ENCODE measurements around the gene VIT. TPM values are rescaled to one million over a fixed set of nuclear protein-coding genes. Genes with fewer than 3 reads are reported as not detected.
A peak's percentile ranks its signal among the peaks of the same experiment; 100 is the strongest.

Gene VIT
- total and polyA plus RNA-seq, 3 experiments from 2014 or later = 0.08 TPM; not detected in 2

GRCh38 chr2:36798724-36799123 is 102.2 kb downstream of the VIT start:
- Mint-ChIP-seq H3K4me3 (peak overlapping the region in 6 of 7 donors; percentile 4 to 82 (median 29)), H3K4me1 (peaks cover 34 to 45% (median 40%) of the 10 kb centered on the region in 3 donors), H3K36me3 (no peaks in the 10 kb centered on the region), H3K27me3 (peaks cover 1 to 29% of the 10 kb centered on the region in 2 donors), H3K9me3 (no peaks in the 10 kb centered on the region), H3K27ac (peak overlapping the region in 7 of 8 donors; percentile 29 to 89 (median 60))
- Histone ChIP-seq H3K27ac (ENCODE audit: low read depth, low read length) (no peak overlapping the region), H3K4me3 (ENCODE audit: low read length) (no peak overlapping the region), H3K36me3 (ENCODE audit: insufficient read depth, low read length) (no peaks in the 10 kb centered on the region), H3K4me1 (ENCODE audit: insufficient read depth, low read length) (peaks cover 4% of the 10 kb centered on the region), H3K9me3 (ENCODE audit: low read length) (no peaks in the 10 kb centered on the region), H3K27me3 (ENCODE audit: insufficient read depth, low read length, poor library complexity, severe bottlenecking) (no peaks in the 10 kb centered on the region)
- peak in 1 of 5 donors; percentile 24 for DNase-seq
- ChIA-PET CTCF (no interaction called here), POLR2A (no interaction called here)

- POLR2A ChIA-PET = no interaction called here
- Histone ChIP-seq H3K27me3 (ENCODE audit: insufficient read depth, low read length, poor library complexity, severe bottlenecking) (no peaks in the 10 kb centered on the region), H3K4me1 (ENCODE audit: insufficient read depth, low read length) (peaks cover 4% of the 10 kb centered on the region), H3K9me3 (ENCODE audit: low read length) (no peaks in the 10 kb centered on the region), H3K36me3 (ENCODE audit: insufficient read depth, low read length) (no peaks in the 10 kb centered on the region), H3K27ac (ENCODE audit: low read depth, low read length) (no peak overlapping the region), H3K4me3 (ENCODE audit: low read length) (no peak overlapping the region)
- H3K36me3 Mint-ChIP-seq = no peaks in the 10 kb centered on the region
- peaks cover 34 to 45% (median 40%) of the 10 kb centered on the region in 3 donors for H3K4me1 Mint-ChIP-seq
- DNase-seq = peak in 4 of 5 donors; percentile 30 to 75 (median 60)
- H3K9me3 Mint-ChIP-seq = no peaks in the 10 kb centered on the region
- peak overlapping the region in 7 of 8 donors; percentile 45 to 93 (median 77) for H3K27ac Mint-ChIP-seq
- CTCF ChIA-PET = interaction anchor here (1.0 kb wide), 1 partner anchor 15 kb away, joined by 5 read pairs; no protein-coding TSS in a partner anchor
- peak overlapping the region in 6 of 7 donors; percentile 41 to 81 (median 61) for H3K4me3 Mint-ChIP-seq
- peaks cover 3 to 29% of the 10 kb centered on the region in 2 donors for H3K27me3 Mint-ChIP-seq
Measured at GRCh38 chr2:36800381-36800780, 103.9 kb downstream of the VIT start.

- DNase-seq = no peak
- Mint-ChIP-seq H3K27ac (peak overlapping the region; percentile 38 to 93 (median 67)), H3K27me3 (peaks cover 3 to 29% of the 10 kb centered on the region in 2 donors), H3K9me3 (no peaks in the 10 kb centered on the region), H3K36me3 (no peaks in the 10 kb centered on the region), H3K4me1 (peaks cover 37 to 45% (median 40%) of the 10 kb centered on the region in 3 donors), H3K4me3 (peak overlapping the region in 5 of 7 donors; percentile 41 to 81 (median 59))
- Histone ChIP-seq H3K4me3 (ENCODE audit: low read length) (no peak overlapping the region), H3K4me1 (ENCODE audit: insufficient read depth, low read length) (peaks cover 4% of the 10 kb centered on the region), H3K9me3 (ENCODE audit: low read length) (no peaks in the 10 kb centered on the region), H3K36me3 (ENCODE audit: insufficient read depth, low read length) (no peaks in the 10 kb centered on the region), H3K27ac (ENCODE audit: low read depth, low read length) (no peak overlapping the region), H3K27me3 (ENCODE audit: insufficient read depth, low read length, poor library complexity, severe bottlenecking) (no peaks in the 10 kb centered on the region)
- CTCF ChIA-PET = no interaction called here
- POLR2A ChIA-PET = no interaction called here
Measured at GRCh38 chr2:36801088-36801487, 104.6 kb downstream of the VIT start.

DNA sequence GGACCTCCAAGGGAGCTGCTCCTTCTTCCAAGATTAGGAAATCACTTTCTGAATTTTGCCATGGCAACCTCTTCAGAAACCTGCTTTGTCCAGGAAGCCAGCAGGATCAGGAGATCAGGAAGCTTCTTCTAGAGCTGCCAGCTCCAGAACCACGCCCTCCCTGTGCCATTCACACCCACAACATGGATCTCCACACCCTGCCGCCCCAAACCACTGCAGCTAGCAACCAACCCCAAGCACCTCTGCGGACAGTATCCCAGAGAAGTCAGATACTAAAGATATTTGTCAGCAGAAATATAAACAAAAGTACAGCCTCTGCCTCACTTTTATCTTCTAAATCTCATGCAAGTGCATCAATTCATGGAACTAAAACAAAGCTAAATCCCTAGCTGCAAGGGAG is 106.4 kb downstream of the VIT start:
- ChIA-PET POLR2A (no interaction called here), CTCF (no interaction called here)
- H3K9me3 ChIP-seq (ENCODE audit: low read length) = no peaks in the 10 kb centered on the region
- H3K4me1 ChIP-seq (ENCODE audit: insufficient read depth, low read length) = peaks cover 4% of the 10 kb centered on the region
- Mint-ChIP-seq H3K9me3 (no peaks in the 10 kb centered on the region), H3K4me1 (peaks cover 26 to 35% (median 30%) of the 10 kb centered on the region in 3 donors), H3K27ac (peak overlapping the region in 1 of 8 donors; percentile 47), H3K27me3 (peaks cover 6 to 16% of the 10 kb centered on the region in 2 donors), H3K4me3 (no peak overlapping the region), H3K36me3 (no peaks in the 10 kb centered on the region)
- no peak overlapping the region for H3K27ac ChIP-seq (ENCODE audit: low read depth, low read length)
- no peaks in the 10 kb centered on the region for H3K36me3 ChIP-seq (ENCODE audit: insufficient read depth, low read length)
- DNase-seq = no peak
- no peak overlapping the region for H3K4me3 ChIP-seq (ENCODE audit: low read length)
- H3K27me3 ChIP-seq (ENCODE audit: insufficient read depth, low read length, poor library complexity, severe bottlenecking) = no peaks in the 10 kb centered on the region

- no peak for DNase-seq
- POLR2A ChIA-PET = no interaction called here
- Histone ChIP-seq H3K9me3 (ENCODE audit: low read length) (no peaks in the 10 kb centered on the region), H3K4me1 (ENCODE audit: insufficient read depth, low read length) (no peaks in the 10 kb centered on the region), H3K4me3 (ENCODE audit: low read length) (no peak overlapping the region), H3K36me3 (ENCODE audit: insufficient read depth, low read length) (no peaks in the 10 kb centered on the region), H3K27ac (ENCODE audit: low read depth, low read length) (no peak overlapping the region), H3K27me3 (ENCODE audit: insufficient read depth, low read length, poor library complexity, severe bottlenecking) (no peaks in the 10 kb centered on the region)
- no peak overlapping the region for H3K4me3 Mint-ChIP-seq
- peaks cover 11 to 14% (median 13%) of the 10 kb centered on the region in 3 donors for H3K4me1 Mint-ChIP-seq
- CTCF ChIA-PET = interaction anchor here (1.4 kb wide), 1 partner anchor 21 kb away, joined by 4 read pairs; no protein-coding TSS in a partner anchor
- H3K27ac Mint-ChIP-seq = peak overlapping the region in 2 of 8 donors; percentile 3 to 24
- no peaks in the 10 kb centered on the region for H3K36me3 Mint-ChIP-seq
- no peaks in the 10 kb centered on the region for H3K9me3 Mint-ChIP-seq
- H3K27me3 Mint-ChIP-seq = peaks cover 2 to 6% of the 10 kb centered on the region in 2 donors
Measured at GRCh38 chr2:36805635-36806224, 109.2 kb downstream of the VIT start.

DNA sequence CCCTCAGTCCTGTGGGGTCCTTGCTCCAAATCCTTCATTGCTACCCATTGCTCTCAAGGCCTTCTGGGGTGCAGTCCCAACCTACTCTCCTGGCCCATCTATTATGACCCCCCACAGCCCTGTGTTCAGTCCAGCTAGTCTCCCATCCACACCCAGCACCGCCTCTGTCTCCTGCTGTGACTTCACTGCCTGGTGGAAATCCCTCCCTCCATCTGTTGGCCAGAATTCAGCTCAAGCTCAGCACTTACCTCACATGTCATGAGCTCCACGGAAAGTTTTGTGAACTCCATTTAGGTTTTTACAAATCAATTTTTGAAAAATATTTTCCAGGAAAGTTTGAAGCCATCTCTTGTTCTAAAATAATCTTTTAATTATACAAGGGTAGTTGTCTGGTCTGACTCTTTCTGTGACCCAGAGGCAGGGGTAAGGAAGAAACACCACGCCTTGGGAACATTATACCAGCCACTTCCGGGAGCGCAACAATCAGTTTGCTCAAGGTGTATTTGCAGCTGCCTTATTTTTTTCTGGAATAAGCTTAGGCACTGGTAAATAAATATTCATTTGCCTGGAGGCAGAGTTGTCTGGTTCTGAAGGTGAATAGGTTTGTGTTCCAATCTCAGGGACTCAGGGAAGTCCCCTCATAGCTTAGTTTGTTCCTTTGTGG is 110.8 kb downstream of the VIT start:
- H3K4me1 Mint-ChIP-seq = peaks cover 0 to 5% (median 4%) of the 10 kb centered on the region in 3 donors
- H3K27ac Mint-ChIP-seq = peak overlapping the region in 2 of 8 donors; percentile 61 to 94
- DNase-seq = no peak
- no peak overlapping the region for H3K4me3 ChIP-seq (ENCODE audit: low read length)
- H3K4me3 Mint-ChIP-seq = no peak overlapping the region
- H3K36me3 Mint-ChIP-seq = no peaks in the 10 kb centered on the region
- H3K27me3 ChIP-seq (ENCODE audit: insufficient read depth, low read length, poor library complexity, severe bottlenecking) = no peaks in the 10 kb centered on the region
- no peaks in the 10 kb centered on the region for H3K9me3 ChIP-seq (ENCODE audit: low read length)
- H3K27ac ChIP-seq (ENCODE audit: low read depth, low read length) = no peak overlapping the region
- CTCF ChIA-PET = interaction anchor here (0.8 kb wide), 1 partner anchor 22 kb away, joined by 3 read pairs; no protein-coding TSS in a partner anchor
- peaks cover 4 to 6% of the 10 kb centered on the region in 2 donors for H3K27me3 Mint-ChIP-seq
- H3K9me3 Mint-ChIP-seq = no peaks in the 10 kb centered on the region
- no peaks in the 10 kb centered on the region for H3K4me1 ChIP-seq (ENCODE audit: insufficient read depth, low read length)
- no peaks in the 10 kb centered on the region for H3K36me3 ChIP-seq (ENCODE audit: insufficient read depth, low read length)
- POLR2A ChIA-PET = no interaction called here

- H3K9me3 ChIP-seq (ENCODE audit: low read length) = no peaks in the 10 kb centered on the region
- Mint-ChIP-seq H3K27ac (no peak overlapping the region), H3K9me3 (no peaks in the 10 kb centered on the region), H3K36me3 (no peaks in the 10 kb centered on the region), H3K4me3 (no peak overlapping the region), H3K27me3 (peaks cover 5% of the 10 kb centered on the region in 2 donors), H3K4me1 (peaks cover 0 to 4% (median 0%) of the 10 kb centered on the region in 3 donors)
- POLR2A ChIA-PET = no interaction called here
- H3K36me3 ChIP-seq (ENCODE audit: insufficient read depth, low read length) = no peaks in the 10 kb centered on the region
- no peaks in the 10 kb centered on the region for H3K4me1 ChIP-seq (ENCODE audit: insufficient read depth, low read length)
- no peak overlapping the region for H3K4me3 ChIP-seq (ENCODE audit: low read length)
- no peak for DNase-seq
- H3K27me3 ChIP-seq (ENCODE audit: insufficient read depth, low read length, poor library complexity, severe bottlenecking) = no peaks in the 10 kb centered on the region
- CTCF ChIA-PET = no interaction called here
- no peak overlapping the region for H3K27ac ChIP-seq (ENCODE audit: low read depth, low read length)
Measured at GRCh38 chr2:36808386-36809068, 112.0 kb downstream of the VIT start.

- H3K4me3 ChIP-seq (ENCODE audit: low read length) = no peak overlapping the region
- Mint-ChIP-seq H3K36me3 (no peaks in the 10 kb centered on the region), H3K9me3 (no peaks in the 10 kb centered on the region), H3K27ac (no peak overlapping the region), H3K4me3 (no peak overlapping the region), H3K4me1 (peaks cover 0 to 4% (median 0%) of the 10 kb centered on the region in 3 donors), H3K27me3 (peaks cover 5% of the 10 kb centered on the region in 2 donors)
- no peak overlapping the region for H3K27ac ChIP-seq (ENCODE audit: low read depth, low read length)
- ChIA-PET CTCF (no interaction called here), POLR2A (no interaction called here)
- H3K9me3 ChIP-seq (ENCODE audit: low read length) = no peaks in the 10 kb centered on the region
- DNase-seq = no peak
- H3K36me3 ChIP-seq (ENCODE audit: insufficient read depth, low read length) = no peaks in the 10 kb centered on the region
- no peaks in the 10 kb centered on the region for H3K27me3 ChIP-seq (ENCODE audit: insufficient read depth, low read length, poor library complexity, severe bottlenecking)
- H3K4me1 ChIP-seq (ENCODE audit: insufficient read depth, low read length) = no peaks in the 10 kb centered on the region
Measured at GRCh38 chr2:36809069-36809445, 112.5 kb downstream of the VIT start.
